ENCODE data around the gene NCBP3. TPM values are rescaled to one million over a fixed set of nuclear protein-coding genes. Genes with fewer than 3 reads are reported as not detected.

NCBP3 gene
- total RNA-seq, 4 donors from 2014 or later, result 15.0 to 33.9 (median 21.9) TPM

DNA sequence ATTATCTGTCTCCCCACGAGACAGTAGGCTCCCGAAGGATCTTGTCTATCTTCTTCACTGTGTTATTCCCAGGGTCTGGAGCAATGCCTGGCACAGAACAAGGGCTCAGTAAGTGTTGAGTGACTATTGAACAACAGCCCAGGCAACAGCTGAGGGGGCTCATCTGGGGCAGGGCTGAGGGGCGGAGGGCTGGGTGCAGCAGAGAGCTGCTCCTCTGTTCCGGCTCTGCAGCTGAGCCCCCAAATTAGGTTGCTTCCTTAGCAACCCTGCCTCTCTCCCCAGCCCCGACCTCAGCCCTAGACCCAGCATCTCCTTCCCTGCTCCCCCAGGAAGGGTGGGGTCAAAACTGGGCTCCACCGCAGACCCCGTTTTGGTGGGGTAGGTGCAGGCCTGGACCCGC lies 77.3 kb downstream of the NCBP3 start:
- no peak for DNase-seq (ENCODE audit: extremely low spot score)
- Histone ChIP-seq H3K4me1 (no peaks in the 10 kb centered on the region), H3K27ac (replicated peaks in 1 of 4) (no peak overlapping the region), H3K27me3 (peaks cover 0 to 19% (median 0%) of the 10 kb centered on the region in 4 donors), H3K9me3 (peaks cover 0 to 8% (median 2%) of the 10 kb centered on the region in 4 donors), H3K36me3 (no peaks in the 10 kb centered on the region), H3K4me3 (no peak overlapping the region)
- WGBS, result 68% methylated on average over 7 of the region's 8 CpGs
- intact Hi-C loops (cut with DNase I), result no loop called here
- no peak for TF ChIP-seq POLR2AphosphoS5 (IDR thresholded peaks at IDR 0.05)
- no peak for TF ChIP-seq EP300 (IDR thresholded peaks at IDR 0.05)
- TF ChIP-seq POLR2A (IDR thresholded peaks at IDR 0.05; ENCODE audit: low read depth), result no peak
- TF ChIP-seq, protein P1, sequence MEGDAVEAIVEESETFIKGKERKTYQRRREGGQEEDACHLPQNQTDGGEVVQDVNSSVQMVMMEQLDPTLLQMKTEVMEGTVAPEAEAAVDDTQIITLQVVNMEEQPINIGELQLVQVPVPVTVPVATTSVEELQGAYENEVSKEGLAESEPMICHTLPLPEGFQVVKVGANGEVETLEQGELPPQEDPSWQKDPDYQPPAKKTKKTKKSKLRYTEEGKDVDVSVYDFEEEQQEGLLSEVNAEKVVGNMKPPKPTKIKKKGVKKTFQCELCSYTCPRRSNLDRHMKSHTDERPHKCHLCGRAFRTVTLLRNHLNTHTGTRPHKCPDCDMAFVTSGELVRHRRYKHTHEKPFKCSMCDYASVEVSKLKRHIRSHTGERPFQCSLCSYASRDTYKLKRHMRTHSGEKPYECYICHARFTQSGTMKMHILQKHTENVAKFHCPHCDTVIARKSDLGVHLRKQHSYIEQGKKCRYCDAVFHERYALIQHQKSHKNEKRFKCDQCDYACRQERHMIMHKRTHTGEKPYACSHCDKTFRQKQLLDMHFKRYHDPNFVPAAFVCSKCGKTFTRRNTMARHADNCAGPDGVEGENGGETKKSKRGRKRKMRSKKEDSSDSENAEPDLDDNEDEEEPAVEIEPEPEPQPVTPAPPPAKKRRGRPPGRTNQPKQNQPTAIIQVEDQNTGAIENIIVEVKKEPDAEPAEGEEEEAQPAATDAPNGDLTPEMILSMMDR (IDR thresholded peaks at IDR 0.05), result no peak

DNA sequence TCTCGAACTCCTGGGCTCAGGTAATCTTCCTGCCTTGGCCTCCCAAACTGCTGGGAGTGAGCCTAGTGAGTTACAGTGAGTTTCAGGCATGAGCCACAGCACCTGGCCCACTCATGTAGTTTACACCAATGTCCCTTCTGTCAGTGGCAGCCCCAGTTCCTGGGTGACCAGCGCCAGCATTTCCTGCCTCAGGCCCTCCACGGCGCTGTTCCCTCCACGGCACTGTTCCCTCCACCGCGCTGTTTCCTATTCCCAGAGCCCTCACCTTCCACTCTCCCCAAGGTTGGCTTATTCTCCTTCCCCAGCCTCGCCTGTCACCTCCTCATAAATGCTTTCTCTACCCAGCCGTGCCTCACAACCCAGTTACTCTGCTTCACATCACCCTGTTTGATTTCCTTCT lies 77.7 kb downstream of the NCBP3 start:
- intact Hi-C loops (cut with DNase I), result no loop called here
- H3K27me3 ChIP-seq, result peaks cover 0 to 20% (median 0%) of the 10 kb centered on the region in 4 donors
- H3K27ac ChIP-seq (replicated peaks in 1 of 4), result no peak overlapping the region
- H3K4me3 ChIP-seq, result no peak overlapping the region
- no peaks in the 10 kb centered on the region for H3K36me3 ChIP-seq
- H3K4me1 ChIP-seq, result no peaks in the 10 kb centered on the region
- WGBS, result 90% methylated on average over 9 of the region's 9 CpGs
- TF ChIP-seq POLR2AphosphoS5 (IDR thresholded peaks at IDR 0.05) (no peak), EP300 (IDR thresholded peaks at IDR 0.05) (no peak), POLR2A (IDR thresholded peaks at IDR 0.05; ENCODE audit: low read depth) (no peak)
- TF ChIP-seq, protein P1 (IDR thresholded peaks at IDR 0.05), result no peak
- no peak for DNase-seq (ENCODE audit: extremely low spot score)
- H3K9me3 ChIP-seq, result peaks cover 0 to 8% (median 2%) of the 10 kb centered on the region in 4 donors

DNA sequence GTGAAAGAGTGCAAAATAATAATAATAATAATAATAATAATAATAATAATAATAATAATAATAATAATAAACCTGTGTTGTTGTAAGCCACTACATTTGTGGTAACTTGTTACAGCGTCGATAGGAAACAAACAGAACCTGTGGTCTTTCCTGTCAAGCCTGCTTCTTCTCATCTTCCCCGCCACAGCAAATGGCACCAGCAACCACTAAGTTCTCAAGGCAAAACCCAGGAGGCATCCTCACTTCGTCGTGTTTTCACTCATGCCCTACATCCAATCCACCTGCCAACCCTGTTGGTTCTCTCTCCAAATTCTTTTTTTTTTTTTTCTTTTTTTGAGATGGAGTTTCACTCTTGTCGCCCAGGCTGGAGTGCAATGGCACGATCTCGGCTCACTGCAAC lies 79.3 kb downstream of the NCBP3 start:
- Histone ChIP-seq H3K4me3 (no peak overlapping the region), H3K27ac (replicated peaks in 1 of 4) (no peak overlapping the region), H3K36me3 (no peaks in the 10 kb centered on the region), H3K4me1 (no peaks in the 10 kb centered on the region), H3K27me3 (peaks cover 0 to 10% (median 0%) of the 10 kb centered on the region in 4 donors), H3K9me3 (peaks cover 0 to 8% (median 2%) of the 10 kb centered on the region in 4 donors)
- DNase-seq (ENCODE audit: extremely low spot score), result no peak
- WGBS, result 94% methylated on average over 8 of the region's 8 CpGs
- intact Hi-C loops (cut with DNase I), result no loop called here
- TF ChIP-seq POLR2AphosphoS5 (IDR thresholded peaks at IDR 0.05) (no peak), POLR2A (IDR thresholded peaks at IDR 0.05; ENCODE audit: low read depth) (no peak), EP300 (IDR thresholded peaks at IDR 0.05) (no peak)
- TF ChIP-seq, protein P1 (IDR thresholded peaks at IDR 0.05), result no peak

DNA sequence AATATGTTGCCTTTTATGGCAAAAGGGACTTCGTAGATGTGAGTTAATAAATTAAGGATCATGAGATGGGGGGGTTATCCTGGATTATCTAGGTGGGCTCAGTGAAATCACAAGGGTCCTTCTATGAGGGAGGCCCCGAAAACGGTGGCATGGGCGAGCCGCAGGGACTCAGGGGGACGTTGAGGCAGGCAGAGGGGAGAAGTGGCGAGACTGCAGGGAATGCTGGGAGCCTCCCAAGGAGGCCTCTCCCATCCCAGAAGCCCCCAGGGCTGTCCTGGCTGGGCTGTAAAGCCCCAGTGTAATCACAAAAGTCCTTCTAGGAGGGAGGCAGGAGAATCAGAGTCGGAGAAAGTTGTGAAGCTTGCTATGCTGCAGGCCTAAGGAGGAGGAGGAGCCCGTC lies 80.1 kb downstream of the NCBP3 start:
- WGBS, result 90% methylated on average over 9 of the region's 9 CpGs
- no peak for TF ChIP-seq EP300 (IDR thresholded peaks at IDR 0.05)
- TF ChIP-seq POLR2A (IDR thresholded peaks at IDR 0.05; ENCODE audit: low read depth), result no peak
- TF ChIP-seq, protein P1 (IDR thresholded peaks at IDR 0.05), result no peak
- TF ChIP-seq POLR2AphosphoS5 (IDR thresholded peaks at IDR 0.05), result no peak
- H3K27ac ChIP-seq (replicated peaks in 1 of 4), result no peak overlapping the region
- H3K4me3 ChIP-seq, result no peak overlapping the region
- DNase-seq (ENCODE audit: extremely low spot score), result no peak
- H3K27me3 ChIP-seq, result peaks cover 0 to 12% (median 0%) of the 10 kb centered on the region in 4 donors
- no peaks in the 10 kb centered on the region for H3K4me1 ChIP-seq
- H3K9me3 ChIP-seq, result peaks cover 0 to 8% (median 2%) of the 10 kb centered on the region in 4 donors
- no peaks in the 10 kb centered on the region for H3K36me3 ChIP-seq
- intact Hi-C loops (cut with DNase I), result no loop called here

DNA sequence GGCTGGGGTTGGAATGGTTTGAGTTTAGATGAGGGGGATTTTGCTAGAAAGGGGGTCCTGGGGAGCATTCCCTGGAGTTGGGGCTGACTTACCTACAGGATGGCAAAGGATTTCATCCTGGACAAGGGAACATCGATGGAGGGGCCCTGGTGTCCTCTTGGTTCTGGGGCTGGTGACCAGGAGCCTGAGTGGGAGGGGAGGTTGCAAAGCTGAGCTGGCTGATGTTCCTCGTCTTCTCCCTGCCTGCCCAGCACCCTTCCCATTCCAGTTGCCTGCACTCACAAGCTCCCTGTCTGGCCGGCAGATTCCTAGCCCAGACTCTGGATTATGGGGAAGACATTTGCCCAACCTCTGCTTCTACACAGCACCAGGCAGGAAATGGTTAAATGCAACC lies 82.3 kb downstream of the NCBP3 start:
- H3K36me3 ChIP-seq, result no peaks in the 10 kb centered on the region
- peaks cover 0 to 17% (median 10%) of the 10 kb centered on the region in 4 donors for H3K9me3 ChIP-seq
- no peak overlapping the region for H3K4me3 ChIP-seq
- TF ChIP-seq EP300 (IDR thresholded peaks at IDR 0.05), result no peak
- TF ChIP-seq POLR2AphosphoS5 (IDR thresholded peaks at IDR 0.05), result no peak
- TF ChIP-seq, protein P1 (IDR thresholded peaks at IDR 0.05), result no peak
- TF ChIP-seq POLR2A (IDR thresholded peaks at IDR 0.05; ENCODE audit: low read depth), result no peak
- H3K4me1 ChIP-seq, result no peaks in the 10 kb centered on the region
- 50% methylated on average over 3 of the region's 3 CpGs for WGBS
- H3K27ac ChIP-seq (replicated peaks in 1 of 4), result no peak overlapping the region
- H3K27me3 ChIP-seq, result peaks cover 0 to 12% (median 0%) of the 10 kb centered on the region in 4 donors
- intact Hi-C loops (cut with DNase I), result no loop called here
- DNase-seq (ENCODE audit: extremely low spot score), result no peak
